H9 (cell line): ENCODE data around the gene FFAR3. TPM values are rescaled to one million over a fixed set of nuclear protein-coding genes. Genes with fewer than 3 reads are reported as not detected.
"Not testable (repeated sequence)": the region's sequence is repeated elsewhere in the genome, so short reads cannot be mapped to it uniquely, and the experiment has no call there.

Experiments used
- DNase-seq: peaks from one replicate; pipeline ENCODE4 v3.0.0-alpha.2; 2017
- H2AFZ ChIP-seq: one replicate; pipeline ENCODE4 v1.6.1; 2013; ENCODE audit warnings: mild to moderate bottlenecking, low read length, control low read depth, moderate library complexity
- H2AK5ac ChIP-seq: 2 replicates; pipeline ENCODE4 v1.6.1; 2013; ENCODE audit warnings: low read length, control low read depth, mixed read lengths; ENCODE audit not compliant: insufficient read length
- H2BK120ac ChIP-seq: one replicate; pipeline ENCODE4 v1.6.1; 2013; ENCODE audit warnings: low read depth, mild to moderate bottlenecking, low read length, control low read depth, inconsistent platforms; ENCODE audit not compliant: poor library complexity, severe bottlenecking
- H2BK12ac ChIP-seq: 2 replicates; pipeline ENCODE4 v1.6.1; 2013; ENCODE audit warnings: low read length, control low read depth, mixed read lengths, low read depth; ENCODE audit not compliant: insufficient read length
- H2BK15ac ChIP-seq: 2 replicates; pipeline ENCODE4 v1.6.1; 2013; ENCODE audit warnings: low read depth, low read length, control low read depth
- H2BK20ac ChIP-seq: one replicate; pipeline ENCODE4 v1.6.1; 2013; ENCODE audit warnings: low read depth, mild to moderate bottlenecking, low read length, control low read depth, inconsistent platforms; ENCODE audit not compliant: poor library complexity, severe bottlenecking
- H2BK5ac ChIP-seq: 2 replicates; pipeline ENCODE4 v1.6.1; 2013; ENCODE audit warnings: low read length, control low read depth, mixed read lengths; ENCODE audit not compliant: insufficient read length
- H3K14ac ChIP-seq: 2 replicates; pipeline ENCODE4 v1.6.1; 2013; ENCODE audit warnings: low read length, control low read depth; ENCODE audit not compliant: insufficient read depth
- H3K18ac ChIP-seq: 2 replicates; pipeline ENCODE4 v1.6.1; 2013; ENCODE audit warnings: low read depth, mild to moderate bottlenecking, mixed read lengths, low read length, control low read depth; ENCODE audit not compliant: insufficient read length
- H3K23ac ChIP-seq: 2 replicates; pipeline ENCODE4 v1.6.1; 2013; ENCODE audit warnings: low read length, control low read depth, mixed read lengths, low read depth; ENCODE audit not compliant: insufficient read length
- H3K23me2 ChIP-seq: 2 replicates; pipeline ENCODE4 v1.6.1; 2013; ENCODE audit warnings: low read depth, mild to moderate bottlenecking, mixed read lengths, low read length, control low read depth; ENCODE audit not compliant: insufficient read length, poor library complexity, severe bottlenecking
- H3K27ac ChIP-seq: 2 replicates; pipeline ENCODE4 v1.5.1; 2013; ENCODE audit warnings: low read length, control low read depth, mixed read lengths, low read depth; ENCODE audit not compliant: insufficient read length
- H3K27me3 ChIP-seq: 2 replicates; pipeline ENCODE4 v1.6.1; 2013; ENCODE audit warnings: low read length, control low read depth, inconsistent platforms; ENCODE audit not compliant: insufficient read depth
- H3K4ac ChIP-seq: 2 replicates; pipeline ENCODE4 v1.6.1; 2013; ENCODE audit warnings: low read depth, mild to moderate bottlenecking, control low read depth, inconsistent platforms, low read length, moderate library complexity
- H3K4me1 ChIP-seq: 2 replicates; pipeline ENCODE4 v1.6.1; 2013; ENCODE audit warnings: low read length, control low read depth, inconsistent platforms; ENCODE audit not compliant: insufficient read depth
- H3K4me2 ChIP-seq: 2 replicates; pipeline ENCODE4 v1.6.1; 2013; ENCODE audit warnings: low read length, control low read depth, mixed read lengths; ENCODE audit not compliant: insufficient read length, insufficient read depth
- H3K56ac ChIP-seq: 2 replicates; pipeline ENCODE4 v1.6.1; 2013; ENCODE audit warnings: low read depth, mild to moderate bottlenecking, mixed read lengths, low read length, control low read depth; ENCODE audit not compliant: insufficient read length
- H3K79me1 ChIP-seq: 2 replicates; pipeline ENCODE4 v1.6.1; 2013; ENCODE audit warnings: low read depth, mild to moderate bottlenecking, moderate library complexity, low read length, control low read depth, inconsistent platforms; ENCODE audit not compliant: insufficient read depth, poor library complexity, severe bottlenecking
- H3K79me2 ChIP-seq: 2 replicates; pipeline ENCODE4 v1.6.1; 2013; ENCODE audit warnings: low read length, control low read depth, inconsistent platforms; ENCODE audit not compliant: insufficient read depth
- H3K9ac ChIP-seq: 2 replicates; pipeline ENCODE4 v1.6.1; 2013; ENCODE audit warnings: low read length, control low read depth, mixed read lengths; ENCODE audit not compliant: insufficient read length; ENCODE audit errors: extremely low read depth
- H3K9me3 ChIP-seq: one replicate; pipeline ENCODE4 v1.6.1; 2013; ENCODE audit warnings: low read depth, low read length, inconsistent platforms; ENCODE audit not compliant: control insufficient read depth
- H3T11ph ChIP-seq: one replicate; pipeline ENCODE4 v1.6.1; 2013; ENCODE audit warnings: mild to moderate bottlenecking, low read length, control low read depth, inconsistent platforms
- H4K20me1 ChIP-seq: one replicate; pipeline ENCODE4 v1.6.1; 2013; ENCODE audit not compliant: control insufficient read depth, insufficient read length, insufficient read depth
- H4K5ac ChIP-seq: 2 replicates; pipeline ENCODE4 v1.6.1; 2013; ENCODE audit warnings: low read depth, mild to moderate bottlenecking, mixed read lengths, low read length, control low read depth; ENCODE audit not compliant: insufficient read length
- H4K8ac ChIP-seq: replicated peaks from 2 replicates; pipeline ENCODE4 v1.6.1; 2013; ENCODE audit warnings: low read length, control low read depth, mixed read lengths, low read depth; ENCODE audit not compliant: insufficient read length
- H4K91ac ChIP-seq: 2 replicates; pipeline ENCODE4 v1.6.1; 2013; ENCODE audit warnings: low read depth, mild to moderate bottlenecking, moderate library complexity, mixed read lengths, low read length, control low read depth; ENCODE audit not compliant: insufficient read length
- H3K27ac Mint-ChIP-seq, 3 experiments: 2 replicates in 2 of 3; 3 replicates in 1 of 3; pipeline ENCODE4 v1.8.0; 2020 to 2021; ENCODE audit warnings: mixed read lengths in 3 of 3, mild to moderate bottlenecking in 1 of 3, moderate library complexity in 1 of 3
- H3K27me3 Mint-ChIP-seq: 2 replicates; pipeline ENCODE4 v1.8.0; 2021; ENCODE audit warnings: low read depth, mild to moderate bottlenecking, moderate library complexity, mixed read lengths
- H3K36me3 Mint-ChIP-seq, 3 experiments: 2 replicates in 2 of 3; 3 replicates in 1 of 3; pipeline ENCODE4 v1.8.0; 2020 to 2021; ENCODE audit warnings: low read depth in 3 of 3, mixed read lengths in 3 of 3; ENCODE audit not compliant: insufficient read depth in 1 of 3
- H3K4me1 Mint-ChIP-seq, 2 experiments: 2 replicates each; pipeline ENCODE4 v1.8.0; 2020; ENCODE audit warnings: mixed read lengths in 2 of 2
- H3K4me3 Mint-ChIP-seq, 2 experiments: 2 replicates in 1 of 2; 3 replicates in 1 of 2; pipeline ENCODE4 v1.8.0; 2020 to 2021; ENCODE audit warnings: mild to moderate bottlenecking in 2 of 2, mixed read lengths in 2 of 2, moderate library complexity in 1 of 2
- H3K9me3 Mint-ChIP-seq, 2 experiments: 2 replicates in 1 of 2; 3 replicates in 1 of 2; pipeline ENCODE4 v1.8.0; 2020; ENCODE audit warnings: mild to moderate bottlenecking in 2 of 2, mixed read lengths in 2 of 2, moderate library complexity in 1 of 2
- WGBS: extraction: QIAGEN DNeasy Blood & Tissue Kit; methylation state at CpG from one replicate; pipeline ENCODE4 v1.1.7; 2013; ENCODE audit warnings: missing lambda C conversion rate, low lambda C conversion rate, mixed read lengths; ENCODE audit not compliant: insufficient read length; ENCODE audit errors: extremely low coverage; 5-methylcytosine and 5-hydroxymethylcytosine counted together
- total RNA-seq: library from RNA; stranded (reverse); gene quantifications from 2 replicates; pipeline ENCODE4 v1.2.1, GENCODE V29; 2021
- TF ChIP-seq, protein P1 (sequence below): fragments of 200-600 bp; sonication (generic); conservative IDR thresholded peaks from 3 replicates; pipeline ENCODE4 v1.8.0; 2021; ENCODE audit warnings: antibody characterized with exemption, mild to moderate bottlenecking

Gene FFAR3
- total RNA-seq, 1 experiment from 2014 or later, result not detected

GRCh38 chr19:35373492-35373891, 15.2 kb downstream of the FFAR3 start:
- no peak overlapping the region for H4K8ac ChIP-seq
- TF ChIP-seq, protein P1, sequence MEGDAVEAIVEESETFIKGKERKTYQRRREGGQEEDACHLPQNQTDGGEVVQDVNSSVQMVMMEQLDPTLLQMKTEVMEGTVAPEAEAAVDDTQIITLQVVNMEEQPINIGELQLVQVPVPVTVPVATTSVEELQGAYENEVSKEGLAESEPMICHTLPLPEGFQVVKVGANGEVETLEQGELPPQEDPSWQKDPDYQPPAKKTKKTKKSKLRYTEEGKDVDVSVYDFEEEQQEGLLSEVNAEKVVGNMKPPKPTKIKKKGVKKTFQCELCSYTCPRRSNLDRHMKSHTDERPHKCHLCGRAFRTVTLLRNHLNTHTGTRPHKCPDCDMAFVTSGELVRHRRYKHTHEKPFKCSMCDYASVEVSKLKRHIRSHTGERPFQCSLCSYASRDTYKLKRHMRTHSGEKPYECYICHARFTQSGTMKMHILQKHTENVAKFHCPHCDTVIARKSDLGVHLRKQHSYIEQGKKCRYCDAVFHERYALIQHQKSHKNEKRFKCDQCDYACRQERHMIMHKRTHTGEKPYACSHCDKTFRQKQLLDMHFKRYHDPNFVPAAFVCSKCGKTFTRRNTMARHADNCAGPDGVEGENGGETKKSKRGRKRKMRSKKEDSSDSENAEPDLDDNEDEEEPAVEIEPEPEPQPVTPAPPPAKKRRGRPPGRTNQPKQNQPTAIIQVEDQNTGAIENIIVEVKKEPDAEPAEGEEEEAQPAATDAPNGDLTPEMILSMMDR, result no peak

DNA sequence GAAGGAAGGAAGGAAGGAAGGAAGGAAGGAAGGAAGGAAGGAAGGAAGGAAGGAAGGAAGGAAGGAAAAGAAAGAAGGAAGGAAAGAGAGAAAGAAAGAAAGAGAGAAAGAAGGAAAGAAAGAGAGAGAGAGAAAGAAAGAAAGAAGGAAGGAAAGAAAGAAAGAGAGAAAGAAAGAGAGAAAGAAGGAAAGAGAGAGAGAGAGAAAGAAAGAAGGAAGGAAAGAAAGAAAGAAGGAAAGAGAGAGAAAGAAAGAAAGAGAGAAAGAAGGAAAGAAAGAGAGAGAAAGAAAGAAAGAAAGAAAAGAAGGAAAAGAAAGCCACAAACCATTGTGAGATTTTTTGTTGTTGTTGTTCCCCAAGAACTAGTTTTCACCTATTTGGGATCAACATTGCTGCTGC, 15.8 kb downstream of the FFAR3 start:
- H4K5ac ChIP-seq, H3K4me1 ChIP-seq, H3K9me3 ChIP-seq, H2AFZ ChIP-seq, H2BK12ac ChIP-seq, H2BK120ac ChIP-seq, H3K23ac ChIP-seq, H4K91ac ChIP-seq, H3K27me3 ChIP-seq, H3K36me3 Mint-ChIP-seq, H3K18ac ChIP-seq, H3K79me2 ChIP-seq, H4K20me1 ChIP-seq, H3K4ac ChIP-seq, H2BK5ac ChIP-seq, H2AK5ac ChIP-seq, H3K23me2 ChIP-seq, H3K4me2 ChIP-seq, H3K27ac ChIP-seq, H3K56ac ChIP-seq, H3K79me1 ChIP-seq, H3K4me3 Mint-ChIP-seq, H2BK20ac ChIP-seq, H4K8ac ChIP-seq, H3T11ph ChIP-seq, H3K14ac ChIP-seq, H2BK15ac ChIP-seq, H3K27ac Mint-ChIP-seq, H3K9ac ChIP-seq, DNase-seq: not testable (repeated sequence)
- Mint-ChIP-seq H3K27me3 (peaks cover 22% of the 10 kb centered on the region), H3K4me1 (peaks cover 17 to 19% of the 10 kb centered on the region in 2 experiments), H3K9me3 (peaks cover 13 to 15% of the 10 kb centered on the region in 2 experiments)

More at GRCh38 chr19:35373492-35373891, 15.2 kb downstream of the FFAR3 start:
- no peak overlapping the region for H3K14ac ChIP-seq
- no peak overlapping the region for H3K4me3 Mint-ChIP-seq
- H3K18ac ChIP-seq, result no peak overlapping the region
- no peak overlapping the region for H4K91ac ChIP-seq
- H3K27ac ChIP-seq, result no peak overlapping the region
- no peak overlapping the region for H2BK15ac ChIP-seq
- H3K4me2 ChIP-seq, result no peak overlapping the region
- H2BK5ac ChIP-seq, result no peak overlapping the region
- H2BK12ac ChIP-seq, result no peak overlapping the region
- WGBS, result no CpG with 5 or more reads among the region's 7 CpGs
- H3K4ac ChIP-seq, result no peak overlapping the region
- peaks cover 24% of the 10 kb centered on the region for H3K27me3 Mint-ChIP-seq
- H3K23me2 ChIP-seq, result no peaks in the 10 kb centered on the region
- peaks cover 17 to 19% of the 10 kb centered on the region in 2 experiments for H3K4me1 Mint-ChIP-seq
- peaks cover 10 to 11% of the 10 kb centered on the region in 2 experiments for H3K9me3 Mint-ChIP-seq
- H2BK120ac ChIP-seq, result no peak overlapping the region
- H3K36me3 Mint-ChIP-seq, result no peaks in the 10 kb centered on the region; a peak in 1 of 7 replicates
- H3K79me2 ChIP-seq, result no peaks in the 10 kb centered on the region
- H2AFZ ChIP-seq, result no peak overlapping the region
- no peak overlapping the region for H2BK20ac ChIP-seq
- H3K56ac ChIP-seq, result no peak overlapping the region
- no peaks in the 10 kb centered on the region for H3K27me3 ChIP-seq
- H3K9ac ChIP-seq, result no peak overlapping the region
- H3K79me1 ChIP-seq, result no peaks in the 10 kb centered on the region
- H3T11ph ChIP-seq, result no peak overlapping the region
- no peaks in the 10 kb centered on the region for H3K9me3 ChIP-seq
- no peaks in the 10 kb centered on the region for H4K20me1 ChIP-seq
- no peak overlapping the region for H3K27ac Mint-ChIP-seq
- no peak for DNase-seq
- no peak overlapping the region for H2AK5ac ChIP-seq
- 0 out of 2 replicates have a peak, but pooled peaks cover 2% of the 10 kb centered on the region for H3K4me1 ChIP-seq
- H3K23ac ChIP-seq, result no peak overlapping the region
- H4K5ac ChIP-seq, result no peak overlapping the region
